HK-2 (cell line): ENCODE measurements around the gene DCTN2.

Source experiments
- DNase-seq: peaks from one replicate; pipeline ENCODE4 v3.0.0-alpha.2; 2018; ENCODE audit not compliant: unreplicated experiment

The DCTN2 gene

DNA sequence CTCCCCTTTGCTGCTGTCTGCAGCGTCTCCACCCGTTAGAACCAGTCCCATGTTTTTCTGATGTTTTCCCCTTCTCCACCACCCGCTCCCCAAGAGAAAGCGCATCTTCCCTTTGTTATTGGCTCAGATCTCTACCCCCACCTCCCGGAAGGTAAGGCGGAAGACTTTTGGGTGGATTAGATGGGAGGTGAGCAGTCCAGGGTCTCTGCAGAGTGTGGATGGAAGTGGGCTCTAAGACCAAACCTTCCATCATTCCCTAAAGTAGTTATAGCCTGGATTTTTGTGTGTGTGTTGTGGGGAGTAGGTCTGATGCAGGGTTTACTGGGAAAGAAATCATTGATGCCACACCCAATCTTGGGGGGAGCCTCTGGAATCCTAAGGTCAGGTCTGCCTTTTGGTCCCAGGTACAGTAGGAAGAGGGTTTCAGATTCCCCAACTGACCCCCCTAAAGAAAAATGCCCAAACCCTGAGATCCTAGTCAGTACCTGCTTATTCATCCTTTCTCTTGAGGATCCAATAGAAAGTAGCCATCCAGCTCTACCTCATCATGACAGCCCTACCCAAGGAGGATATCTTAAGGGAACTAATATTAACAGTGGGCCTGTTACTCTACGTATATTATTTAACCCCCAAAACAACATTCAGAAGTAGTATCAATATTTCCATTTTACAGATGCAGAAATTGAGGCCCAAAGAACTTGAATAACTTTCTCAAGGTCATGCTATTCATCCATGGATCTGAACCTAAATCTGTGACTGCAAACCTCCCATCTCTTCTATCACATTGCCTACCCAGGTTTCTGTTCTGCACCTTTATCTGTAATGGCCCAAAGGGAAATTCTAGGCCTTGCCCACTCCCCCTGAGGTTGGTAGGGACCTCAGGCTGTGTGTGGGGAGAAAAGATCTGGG, 3.9 kb upstream of the DCTN2 start:
- DNase-seq = no peak

DNA sequence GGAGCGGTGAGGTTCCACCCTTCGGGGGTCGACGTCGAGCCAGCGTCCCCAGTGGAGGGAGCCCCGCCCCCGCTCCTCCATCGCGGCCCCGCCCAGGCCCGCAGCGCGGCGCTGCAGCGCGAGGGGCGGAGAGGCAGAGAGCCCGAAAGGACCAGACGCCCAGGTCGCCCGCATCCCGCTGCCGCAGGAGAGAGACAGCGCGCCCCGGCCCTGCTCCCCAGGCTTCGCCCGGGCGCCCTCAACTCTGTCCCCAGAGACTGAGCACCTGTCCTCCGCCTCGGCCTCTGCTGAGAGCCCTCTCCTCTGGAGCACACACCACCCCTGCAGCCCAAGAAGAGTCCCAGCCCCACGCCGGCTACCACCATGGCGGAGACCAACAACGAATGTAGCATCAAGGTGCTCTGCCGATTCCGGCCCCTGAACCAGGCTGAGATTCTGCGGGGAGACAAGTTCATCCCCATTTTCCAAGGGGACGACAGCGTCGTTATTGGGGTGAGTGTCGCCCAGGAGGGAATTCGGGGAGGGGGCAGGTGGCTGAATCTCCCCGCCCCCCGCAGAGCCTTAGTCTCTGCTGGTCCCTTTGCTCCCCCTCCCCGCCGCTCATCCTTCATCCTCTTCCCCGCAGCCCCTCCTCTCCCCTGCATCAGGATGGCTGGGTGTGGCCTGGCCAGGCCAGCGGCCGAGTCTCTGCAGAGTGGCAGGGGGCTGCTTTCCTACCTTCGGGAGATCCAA, 3.1 kb upstream of the DCTN2 start, which contains the start of gene KIF5A:
TSS of gene KIF5A (plus strand) at position 136 of the 732 bp plus-strand sequence. CDS start at position 364, 228 bp downstream.
- DNase-seq = no peak

DNA sequence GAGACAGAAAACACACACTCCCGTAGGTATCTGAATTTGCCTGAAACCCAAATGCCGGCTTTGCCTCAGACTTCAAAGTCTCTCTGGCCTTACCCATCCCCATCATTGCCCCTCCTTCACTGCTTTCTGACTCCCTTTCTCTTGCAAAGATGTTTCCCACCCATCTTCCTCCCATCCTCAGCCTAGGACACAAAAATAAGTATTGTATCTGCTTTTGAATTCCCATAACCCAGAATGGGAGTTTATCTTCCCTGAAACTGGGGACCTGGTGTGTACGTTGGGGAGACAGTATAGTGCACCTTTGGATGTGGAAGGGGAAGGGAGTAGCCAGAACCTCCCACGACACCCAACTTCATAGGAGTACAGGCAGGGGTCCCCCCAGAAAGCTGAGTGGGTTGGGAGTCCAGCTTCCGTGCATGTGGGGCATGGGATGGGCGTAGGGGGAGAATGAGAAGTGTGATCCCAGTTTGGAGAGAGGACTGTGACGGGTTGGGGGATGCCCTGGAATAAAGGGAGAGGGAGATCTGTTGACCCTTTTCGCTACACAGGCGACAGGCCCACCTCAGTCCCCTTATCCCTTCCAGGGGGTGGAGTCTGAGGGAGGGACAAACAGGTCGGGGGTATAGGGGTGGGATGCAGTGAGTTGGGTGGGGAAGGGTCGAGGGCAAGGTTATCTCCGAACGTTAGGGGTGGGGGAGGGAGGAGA, 2.4 kb upstream of the DCTN2 start:
- no peak for DNase-seq

DNA sequence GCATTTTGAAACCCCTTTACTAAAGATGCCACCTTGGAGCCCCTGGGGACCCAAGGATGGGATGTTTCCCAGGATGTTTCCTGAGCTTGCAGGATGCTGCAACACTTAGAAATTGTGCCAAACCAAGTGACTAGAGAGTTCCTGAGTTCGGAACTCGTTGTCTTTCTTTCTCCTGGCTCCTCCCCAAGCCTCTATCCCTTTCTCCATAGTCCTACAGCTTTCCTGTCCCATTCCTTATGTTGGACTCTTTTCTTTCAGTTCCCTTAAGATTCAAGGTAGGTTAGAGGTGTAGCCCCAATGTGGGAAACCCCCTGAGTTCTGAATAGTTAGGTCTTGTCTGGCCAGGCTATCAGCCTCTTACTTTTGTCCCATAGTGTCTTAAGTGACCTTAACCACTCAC, 1.5 kb upstream of the DCTN2 start:
- DNase-seq = no peak

DNA sequence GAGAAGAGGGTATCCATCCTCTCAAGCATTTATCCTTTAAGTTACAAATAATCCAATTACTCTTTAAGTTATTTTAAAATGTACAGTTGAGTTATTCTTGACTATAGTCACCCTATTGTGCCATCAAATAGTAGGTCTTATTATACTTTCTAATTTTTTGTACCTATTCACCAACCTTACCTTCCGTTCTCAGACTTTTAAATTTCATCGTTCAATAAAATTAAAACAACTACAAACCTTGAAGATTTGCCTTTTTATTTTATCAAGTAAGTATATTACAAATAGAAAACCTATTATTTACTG, 972 bp upstream of the DCTN2 start:
- DNase-seq = no peak

DNA sequence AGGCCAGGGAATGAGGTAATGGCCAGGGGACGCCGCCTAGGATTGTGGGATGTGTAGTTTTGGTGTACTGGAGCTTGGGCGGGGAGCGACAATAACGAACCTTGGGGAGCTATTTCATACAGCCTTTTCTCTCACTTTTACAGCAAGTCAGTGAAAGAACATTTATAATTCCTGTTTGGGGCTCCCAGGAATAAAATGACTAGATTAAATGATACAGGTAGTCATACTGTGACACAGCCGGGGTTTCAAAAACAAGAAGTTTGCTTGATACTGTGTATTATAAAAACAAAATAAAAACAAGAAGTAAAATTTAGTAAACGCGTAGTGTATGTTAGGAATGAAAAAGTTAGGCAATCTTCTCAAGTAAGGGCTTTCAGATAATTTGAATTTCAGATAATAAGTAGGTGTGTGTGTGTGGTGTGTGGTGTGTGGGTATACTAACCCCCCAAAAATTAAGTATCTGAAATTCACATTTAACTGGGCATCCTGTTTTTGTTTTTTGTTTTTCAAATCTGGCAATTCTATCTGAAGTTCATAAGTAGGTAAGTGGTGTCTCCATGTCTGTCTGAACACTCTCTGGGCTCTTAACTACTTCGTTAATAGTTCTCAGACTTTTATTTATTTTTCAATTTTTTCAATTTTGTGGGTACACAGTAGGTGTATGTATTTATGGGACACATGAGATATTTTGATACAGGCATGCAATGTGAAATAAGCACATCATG, 458 bp upstream of the DCTN2 start:
- DNase-seq = no peak

DNA sequence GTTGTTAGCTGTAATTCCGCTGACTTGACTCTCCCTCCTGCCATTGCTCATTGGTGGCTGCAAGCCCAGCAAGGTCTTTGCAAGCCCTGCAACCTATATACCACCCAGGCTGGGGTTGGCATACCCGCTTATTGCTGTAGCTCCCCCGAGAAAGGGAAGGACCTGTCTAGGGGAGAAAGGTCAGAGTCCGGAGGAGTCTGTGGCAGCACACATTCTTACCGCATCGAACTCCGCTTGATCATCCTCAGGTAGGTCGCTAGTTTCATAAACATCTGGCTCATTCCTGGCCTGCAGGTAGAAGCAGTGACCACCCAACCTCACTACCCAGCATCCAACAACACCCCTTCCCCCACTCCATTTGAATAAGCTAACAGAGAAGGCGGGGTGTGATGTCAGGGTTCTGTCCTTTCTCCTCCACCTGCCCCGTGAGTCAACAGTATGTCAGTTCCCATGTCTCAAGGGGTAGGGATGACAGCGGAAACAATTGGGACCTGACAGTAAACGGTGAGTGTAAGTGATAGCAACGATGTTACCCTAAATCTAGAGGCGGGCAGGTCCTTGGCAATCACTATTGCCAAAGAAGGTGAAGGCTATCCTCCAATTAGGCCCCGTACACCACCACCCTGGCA, 1.1 kb downstream of the DCTN2 start:
- no peak for DNase-seq

DNA sequence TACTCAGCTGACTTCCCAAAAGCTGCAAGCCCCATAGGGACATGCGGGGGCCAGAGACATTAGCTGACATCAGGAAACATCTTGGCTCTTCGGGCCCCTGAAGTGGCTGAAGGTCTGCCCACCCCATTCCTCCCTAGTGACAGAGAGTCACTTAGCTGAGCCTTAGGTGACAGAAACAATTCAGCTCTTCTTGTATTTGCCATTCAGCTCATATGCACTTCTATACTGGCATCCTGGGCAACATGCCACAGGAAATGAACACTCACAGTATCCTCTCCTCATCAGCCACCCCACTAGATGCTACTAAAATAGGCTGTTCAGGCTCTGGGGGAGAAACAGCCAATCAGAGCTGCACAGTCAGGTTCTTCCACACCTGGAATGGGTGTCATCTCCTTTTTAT, 3.4 kb downstream of the DCTN2 start:
- DNase-seq = no peak

DNA sequence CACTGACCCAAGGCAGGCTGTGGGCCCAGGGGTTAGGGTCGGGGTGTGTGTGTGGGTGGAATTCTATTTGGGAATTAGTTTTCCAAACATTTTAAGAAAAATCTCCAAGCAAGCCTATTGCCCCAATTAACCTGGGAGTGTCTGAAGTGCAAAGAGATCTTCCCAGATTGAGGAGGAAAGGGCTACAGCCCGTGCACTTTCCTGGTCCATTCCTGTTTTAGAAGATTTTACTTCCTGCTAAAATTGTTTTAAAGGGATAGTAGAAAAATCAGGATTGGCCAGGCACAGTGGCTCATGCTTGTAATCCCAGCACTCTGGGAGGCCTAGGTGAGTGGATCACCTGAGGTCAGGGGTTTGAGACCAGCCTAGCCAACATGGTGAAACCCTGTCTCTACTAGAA, 5.3 kb downstream of the DCTN2 start:
- no peak for DNase-seq

DNA sequence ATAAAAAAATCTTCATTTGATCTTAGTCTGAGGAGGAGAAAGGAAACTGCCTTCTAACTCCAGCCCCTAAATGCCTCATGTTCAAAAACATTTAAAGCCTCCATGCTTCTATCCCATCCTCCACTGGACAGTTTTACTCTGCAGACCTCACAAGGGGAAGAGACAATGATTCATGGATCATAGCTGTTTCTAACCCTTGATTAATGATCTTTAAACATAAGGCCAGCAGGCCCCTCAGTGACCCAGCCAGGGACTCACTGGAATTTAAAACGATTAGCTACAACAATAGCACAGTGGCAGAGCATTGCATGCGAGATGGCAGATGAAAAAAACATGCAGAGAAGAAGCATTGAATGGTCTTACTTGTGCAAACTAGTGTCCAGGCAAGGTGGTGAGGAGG, 6.0 kb downstream of the DCTN2 start:
- DNase-seq = no peak

DNA sequence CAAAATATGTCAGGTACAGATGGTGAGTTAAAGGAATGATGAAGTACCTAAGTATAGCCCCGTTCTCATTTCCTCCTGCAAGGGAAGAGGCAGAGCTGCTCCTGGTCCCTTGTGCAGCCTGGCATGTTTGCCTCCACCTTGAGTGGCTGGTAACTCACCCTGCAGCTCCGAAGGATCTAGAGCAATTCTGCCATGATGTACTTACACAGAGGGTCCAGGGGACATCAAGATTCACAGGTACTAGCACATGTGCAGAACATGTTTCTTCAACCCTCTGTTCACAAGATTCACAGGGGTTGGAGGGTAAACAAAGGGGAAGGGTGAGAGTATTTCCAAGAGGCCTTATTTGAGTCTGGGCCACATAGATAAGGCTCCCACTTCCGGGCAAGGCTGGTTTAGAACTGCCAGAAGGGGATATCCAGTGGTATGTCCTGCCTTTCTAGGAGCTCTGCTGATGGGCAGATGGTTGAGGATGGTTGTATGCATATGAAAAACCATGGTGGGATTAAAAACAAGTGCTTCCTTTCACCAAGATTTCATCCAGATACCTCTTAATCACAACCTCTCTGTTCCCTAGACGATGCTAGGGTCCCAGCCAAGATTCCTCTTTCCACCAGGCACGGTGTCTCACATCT, 7.7 kb downstream of the DCTN2 start:
- no peak for DNase-seq

DNA sequence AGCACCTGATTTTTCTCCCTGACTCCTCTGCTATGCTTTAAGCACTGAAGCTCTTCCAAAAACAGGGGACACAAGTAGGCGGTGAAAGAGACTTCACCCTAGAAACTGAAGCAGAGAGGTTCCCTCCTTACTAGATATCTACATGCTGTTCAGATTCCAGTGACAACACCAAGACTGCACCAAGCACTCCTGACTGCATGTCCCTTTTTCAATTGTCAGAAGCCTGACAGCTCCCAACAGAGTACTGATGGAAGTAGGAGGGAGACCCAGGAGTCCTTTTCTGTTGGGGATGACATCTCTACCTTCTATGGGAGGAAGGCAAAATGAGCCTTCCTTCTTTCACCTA, 10.4 kb downstream of the DCTN2 start:
- DNase-seq = no peak

DNA sequence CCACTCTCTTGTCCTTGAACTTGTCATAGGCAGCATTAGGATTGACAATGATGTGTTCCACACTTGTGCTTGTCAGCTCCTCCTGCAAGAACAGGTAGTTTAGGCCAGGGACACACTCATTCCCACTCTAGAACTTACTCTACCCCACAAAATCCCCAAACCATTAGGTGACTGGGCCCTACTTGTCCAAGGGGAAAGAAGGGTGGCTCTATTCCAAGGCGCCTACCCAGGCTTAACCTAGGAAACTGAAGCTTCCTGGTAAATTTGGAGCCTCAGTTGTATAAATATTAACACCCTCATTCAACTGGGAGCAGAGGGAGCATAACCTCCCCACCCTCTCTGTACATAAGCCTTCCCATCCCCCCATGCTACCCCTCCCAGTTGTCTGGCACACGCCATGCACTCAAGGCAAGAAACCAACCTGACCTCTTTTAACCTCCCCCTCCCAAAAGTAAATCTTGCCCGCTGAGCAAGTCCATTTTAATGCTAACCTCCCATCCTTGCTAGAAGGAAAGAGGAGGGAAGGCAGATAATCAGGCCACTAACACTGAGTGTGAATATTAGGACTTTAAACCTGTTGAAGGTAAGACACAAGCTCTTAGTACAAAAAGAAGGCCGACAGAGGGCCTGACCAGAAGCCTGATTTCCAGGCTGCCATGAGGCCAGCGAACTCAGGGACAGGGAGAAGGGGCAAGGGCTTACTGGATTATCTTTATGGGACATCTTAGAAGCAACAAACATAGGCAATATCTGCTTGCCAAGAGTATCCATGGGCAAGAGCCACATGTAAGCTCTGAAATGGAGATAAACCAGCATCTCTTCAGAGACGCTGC, 11.0 kb downstream of the DCTN2 start:
- DNase-seq = no peak

DNA sequence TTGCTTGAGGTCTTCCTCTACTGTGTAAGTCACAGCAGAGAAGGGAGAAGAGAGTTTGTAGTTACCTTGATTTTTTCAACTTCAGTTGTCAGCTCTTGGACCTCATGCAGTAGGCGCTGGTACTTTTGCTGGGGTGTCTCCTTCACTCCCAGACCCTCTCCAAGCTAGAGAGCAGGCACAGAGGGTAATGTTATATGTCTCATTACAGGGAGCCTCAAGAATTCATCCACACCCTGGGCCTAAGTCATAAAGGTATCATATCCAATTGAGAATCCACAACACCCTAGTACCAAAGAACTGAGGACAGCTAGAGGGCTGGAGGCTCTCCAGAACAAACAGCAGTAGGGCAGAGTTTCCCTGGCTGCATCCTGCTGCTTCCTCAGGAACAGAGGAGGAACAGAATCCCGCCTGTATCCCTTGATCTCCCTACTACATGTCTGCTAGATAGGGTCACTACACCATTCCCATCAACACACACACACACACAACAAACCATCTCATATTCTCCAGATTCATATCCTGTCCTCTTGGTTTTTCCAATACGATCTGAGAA, 11.9 kb downstream of the DCTN2 start:
- DNase-seq = no peak

DNA sequence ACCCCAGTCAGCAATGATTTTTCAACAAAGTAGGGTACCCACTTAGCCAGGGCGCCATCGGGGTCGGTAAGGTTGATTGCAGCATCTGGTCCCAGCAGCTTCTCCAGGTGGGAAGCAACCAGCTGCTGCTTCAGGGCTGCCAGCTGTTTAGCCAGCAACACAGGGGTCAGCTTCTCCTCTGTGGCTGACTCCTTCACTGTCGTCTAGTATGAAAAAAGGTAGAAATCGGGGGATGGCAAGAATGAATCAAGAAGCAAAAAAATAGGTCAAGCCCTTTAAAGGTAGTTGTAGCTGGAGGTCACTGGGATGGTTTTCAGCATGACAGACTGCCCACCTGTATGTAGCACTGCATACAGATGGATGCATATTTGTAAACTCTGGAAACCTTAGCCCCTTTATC, 12.7 kb downstream of the DCTN2 start:
- DNase-seq = no peak

DNA sequence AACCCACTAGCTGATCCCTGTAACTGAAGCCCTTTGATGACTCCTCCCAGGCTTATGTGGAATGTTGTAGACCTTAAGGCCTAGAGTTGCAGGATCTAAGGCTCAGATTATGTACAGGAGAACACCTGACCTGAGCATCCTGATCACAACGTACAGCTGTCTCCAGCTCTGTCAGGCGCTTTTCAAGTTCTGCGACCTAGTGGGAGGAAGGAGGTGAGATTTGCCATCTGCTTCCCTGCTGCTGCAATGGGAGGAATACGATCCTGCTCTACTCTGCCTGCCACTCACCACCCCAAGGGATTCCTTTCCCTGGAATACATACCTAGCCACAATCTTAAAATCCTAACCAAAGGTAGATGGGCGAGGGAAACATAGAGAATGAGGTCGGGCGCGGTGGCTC, 13.9 kb downstream of the DCTN2 start:
- DNase-seq = no peak

DNA sequence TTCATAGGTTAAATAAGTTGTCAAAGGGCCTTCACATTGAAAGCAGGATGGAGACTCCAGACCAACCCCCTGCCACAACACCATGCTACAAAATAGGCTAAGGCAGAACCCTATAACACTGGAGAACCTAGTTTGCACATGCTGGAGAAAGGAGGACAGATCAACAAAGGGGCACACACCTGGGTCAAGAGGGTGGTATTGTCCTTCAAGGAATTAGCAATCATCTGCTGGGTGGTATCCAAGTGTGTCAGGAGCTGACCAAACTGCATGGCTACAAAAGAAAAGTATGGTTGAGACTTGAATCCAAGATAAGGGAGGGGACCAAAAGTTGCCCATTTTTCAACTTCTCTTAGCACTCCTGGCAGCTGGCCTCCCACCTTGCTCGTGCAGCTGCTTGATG, 15.2 kb downstream of the DCTN2 start:
- no peak for DNase-seq

DNA sequence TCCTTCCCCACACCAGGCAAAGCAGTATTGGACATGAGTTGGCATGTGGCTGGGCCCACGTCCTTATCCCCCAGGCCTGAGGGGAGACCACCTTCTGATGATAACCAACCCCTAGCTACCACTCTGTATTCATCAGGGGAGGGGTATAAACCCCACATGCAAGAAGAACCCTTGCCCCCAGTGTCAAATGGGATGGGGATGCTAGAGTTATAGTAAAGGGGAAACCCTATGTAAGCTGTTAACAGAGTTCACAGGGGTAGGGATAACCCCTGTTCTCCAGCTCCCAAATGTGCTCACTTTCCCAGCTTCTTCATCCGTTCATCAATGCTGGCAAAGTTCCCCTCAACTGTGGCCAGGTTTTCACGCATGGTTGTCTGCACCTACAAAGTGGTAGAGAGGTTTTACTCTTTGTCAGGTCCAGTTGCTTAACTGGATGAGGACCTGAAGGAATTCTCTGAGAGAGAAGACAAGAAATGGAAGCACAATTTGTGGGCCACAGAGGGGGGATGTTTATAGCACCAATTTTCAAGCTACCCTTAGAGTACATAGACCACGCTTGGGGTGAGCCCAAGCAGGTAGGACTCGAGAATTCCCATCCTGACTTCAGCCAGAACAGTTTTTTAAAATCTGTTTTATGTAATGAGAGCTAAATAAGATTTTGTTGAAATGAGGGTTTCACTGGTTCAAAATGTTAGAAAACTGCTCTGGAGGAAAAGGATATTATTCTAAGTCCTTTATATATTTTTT, 16.4 kb downstream of the DCTN2 start:
- no peak for DNase-seq

DNA sequence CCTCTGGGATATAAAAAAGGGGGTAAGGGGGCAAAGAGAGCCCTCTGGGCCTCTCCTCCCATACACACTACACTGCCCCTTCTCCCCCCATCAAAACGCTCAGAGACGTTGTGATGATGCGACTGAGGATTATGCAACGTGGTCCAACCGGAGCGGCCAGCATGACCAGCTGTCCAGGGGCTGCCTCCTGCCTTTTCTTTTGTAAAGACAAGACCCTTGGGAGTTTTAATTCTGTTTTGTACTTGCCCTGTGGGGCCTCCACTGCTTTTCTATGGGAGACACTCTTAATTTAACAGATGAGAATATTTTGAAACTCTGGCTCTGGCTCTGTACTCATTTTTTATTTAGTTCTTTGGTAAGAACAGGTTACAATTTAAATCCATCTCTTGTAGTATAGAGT, 17.2 kb downstream of the DCTN2 start:
- no peak for DNase-seq
